ENCODE results near the gene ZFC3H1.
"Not testable (repeated sequence)": the region's sequence is repeated elsewhere in the genome, so short reads cannot be mapped to it uniquely, and the experiment has no call there.

The ZFC3H1 gene

DNA sequence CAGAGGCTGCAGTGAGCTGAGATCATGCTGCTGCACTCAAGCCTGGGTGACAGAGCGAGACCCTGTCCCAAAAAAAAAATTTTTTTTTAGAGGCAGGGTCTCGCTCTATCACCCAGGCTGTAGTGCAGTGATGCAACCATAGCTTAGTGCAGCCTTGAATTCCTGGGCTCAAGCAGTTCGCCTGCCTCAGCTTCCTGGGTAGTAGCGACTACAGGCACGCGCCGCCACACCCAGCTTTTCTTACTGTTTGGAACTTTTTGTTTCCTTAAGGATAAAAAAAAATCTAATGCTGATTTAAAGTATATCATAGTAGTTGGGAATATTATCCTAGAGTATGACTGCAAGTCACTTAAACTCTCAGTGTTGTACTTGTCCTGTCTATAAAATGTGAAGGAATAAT lies 29.5 kb upstream of the ZFC3H1 start:
- WGBS, 2 experiments (ENCODE audit: insufficient coverage in 2 of 2) = 93 to 95% methylated on average over 2 of the region's 7 CpGs
- no peak overlapping the region for H3K27ac ChIP-seq (ENCODE audit: low read depth, low read length, severe bottlenecking)

DNA sequence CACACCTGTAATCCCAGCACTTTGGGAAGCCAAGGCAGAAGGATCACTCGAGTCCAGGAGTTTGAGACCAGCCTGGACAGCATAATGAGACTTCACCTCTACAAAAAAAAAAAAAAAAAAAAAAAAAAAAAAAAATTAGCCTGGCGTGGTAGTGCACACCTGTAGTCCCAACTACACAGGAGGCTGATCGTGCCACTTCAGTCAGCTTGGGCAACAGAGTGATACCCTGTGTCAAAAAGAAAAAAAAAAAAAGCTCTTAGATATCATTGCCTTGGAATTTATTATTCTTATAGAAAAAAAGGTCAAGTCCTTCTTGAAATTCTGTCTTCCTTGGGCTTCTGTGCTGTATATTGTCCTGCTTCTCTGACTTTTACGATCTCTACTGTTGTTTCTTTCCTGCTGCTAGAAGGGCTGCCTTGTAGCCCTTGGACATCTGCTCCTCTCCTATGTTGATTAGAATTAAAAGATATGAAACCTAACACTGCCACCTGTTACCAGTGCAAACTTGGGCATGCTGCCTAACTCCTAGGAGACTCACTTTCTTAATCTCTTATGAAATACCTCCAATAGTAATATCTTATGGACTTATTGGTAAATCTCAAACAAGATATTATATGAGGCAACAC lies 28.0 kb upstream of the ZFC3H1 start:
- Histone ChIP-seq H3K36me3 (ENCODE audit: control insufficient read depth, insufficient read depth, low read length) (peaks cover 11% of the 10 kb centered on the region), H3K27ac (ENCODE audit: low read depth, low read length, severe bottlenecking) (no peak overlapping the region), H3K4me1 (ENCODE audit: control insufficient read depth, insufficient read depth, low read length, poor library complexity, severe bottlenecking) (no peaks in the 10 kb centered on the region), H3K9me3 (ENCODE audit: control insufficient read depth, low read length) (no peaks in the 10 kb centered on the region), H3K4me3 (ENCODE audit: extremely low read depth, insufficient read depth, low read length, poor library complexity, severe bottlenecking) (no peak overlapping the region)
- 100% methylated on average over 1 of the region's 4 CpGs; no CpG with 5 or more reads in 1 of the 2 experiments for WGBS, 2 experiments (ENCODE audit: insufficient coverage in 2 of 2)

More for the DNA sequence above, 29.5 kb upstream of the ZFC3H1 start:
- H3K9me3 ChIP-seq (ENCODE audit: control insufficient read depth, low read length) = no peaks in the 10 kb centered on the region
- H3K36me3 ChIP-seq (ENCODE audit: control insufficient read depth, insufficient read depth, low read length) = peaks cover 24% of the 10 kb centered on the region
- no peak overlapping the region for H3K4me3 ChIP-seq (ENCODE audit: extremely low read depth, insufficient read depth, low read length, poor library complexity, severe bottlenecking)
- H3K4me1 ChIP-seq (ENCODE audit: control insufficient read depth, insufficient read depth, low read length, poor library complexity, severe bottlenecking) = no peaks in the 10 kb centered on the region

DNA sequence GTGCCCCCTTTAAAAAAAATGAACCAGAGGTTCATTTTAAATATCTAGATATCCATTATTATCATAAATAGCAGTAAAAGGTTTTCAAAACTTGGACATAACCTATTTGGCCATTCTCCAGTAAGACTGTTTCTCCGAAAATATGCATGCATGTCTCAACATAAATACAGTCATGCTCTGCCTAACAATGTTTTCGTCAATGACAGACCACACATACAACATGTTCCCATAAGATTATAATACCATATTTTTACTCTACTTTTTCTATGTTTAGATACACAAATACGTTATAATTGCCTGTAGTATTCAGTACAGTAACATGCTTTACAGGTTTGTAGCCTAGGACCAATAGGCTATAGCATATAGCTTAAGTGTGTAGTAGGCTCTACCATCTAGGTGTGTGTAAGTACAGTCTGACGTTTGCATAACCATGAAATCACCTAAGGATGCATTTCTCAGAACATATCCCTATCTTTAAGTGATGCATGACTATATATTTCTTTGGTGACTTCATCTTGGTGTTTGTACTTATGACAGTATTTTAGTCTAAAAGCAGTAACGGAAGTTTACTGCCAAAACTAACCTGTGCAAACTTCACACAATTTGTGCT lies 25.4 kb upstream of the ZFC3H1 start:
- WGBS, 2 experiments (ENCODE audit: insufficient coverage in 2 of 2) = 78 to 94% methylated on average over 1 to 3 of the region's 5 CpGs
- H3K36me3 ChIP-seq (ENCODE audit: control insufficient read depth, insufficient read depth, low read length) = peaks cover 8% of the 10 kb centered on the region
- no peak overlapping the region for H3K4me3 ChIP-seq (ENCODE audit: extremely low read depth, insufficient read depth, low read length, poor library complexity, severe bottlenecking)
- no peak overlapping the region for H3K27ac ChIP-seq (ENCODE audit: low read depth, low read length, severe bottlenecking)
- no peaks in the 10 kb centered on the region for H3K4me1 ChIP-seq (ENCODE audit: control insufficient read depth, insufficient read depth, low read length, poor library complexity, severe bottlenecking)
- H3K9me3 ChIP-seq (ENCODE audit: control insufficient read depth, low read length) = no peaks in the 10 kb centered on the region

DNA sequence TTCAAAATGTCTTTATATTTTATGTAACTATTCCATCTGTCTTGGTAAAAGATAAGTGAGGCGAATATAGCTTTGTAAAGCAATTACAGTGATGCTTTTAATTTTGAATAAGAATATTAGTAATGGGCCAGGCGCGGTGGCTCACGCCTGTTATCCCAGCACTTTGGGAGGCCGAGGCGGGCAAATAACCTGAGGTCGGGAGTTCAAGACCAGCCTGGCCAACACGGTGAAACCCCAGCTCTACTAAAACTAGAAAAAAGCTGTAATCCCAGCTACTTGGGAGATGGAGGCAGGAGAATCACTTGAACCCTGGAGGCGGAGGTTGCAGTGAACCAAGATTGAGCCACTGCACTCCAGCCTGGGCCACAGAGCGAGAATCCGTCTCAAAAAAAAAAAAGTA lies 23.5 kb upstream of the ZFC3H1 start:
- not testable (repeated sequence) for H3K9me3 ChIP-seq (ENCODE audit: control insufficient read depth, low read length); H3K36me3 ChIP-seq (ENCODE audit: control insufficient read depth, insufficient read depth, low read length); H3K4me1 ChIP-seq (ENCODE audit: control insufficient read depth, insufficient read depth, low read length, poor library complexity, severe bottlenecking); H3K27ac ChIP-seq (ENCODE audit: low read depth, low read length, severe bottlenecking)
- peak overlapping the region; percentile 62 for H3K4me3 ChIP-seq (ENCODE audit: extremely low read depth, insufficient read depth, low read length, poor library complexity, severe bottlenecking)
- WGBS, 2 experiments (ENCODE audit: insufficient coverage in 2 of 2) = 88 to 96% methylated on average over 7 to 8 of the region's 11 CpGs

DNA sequence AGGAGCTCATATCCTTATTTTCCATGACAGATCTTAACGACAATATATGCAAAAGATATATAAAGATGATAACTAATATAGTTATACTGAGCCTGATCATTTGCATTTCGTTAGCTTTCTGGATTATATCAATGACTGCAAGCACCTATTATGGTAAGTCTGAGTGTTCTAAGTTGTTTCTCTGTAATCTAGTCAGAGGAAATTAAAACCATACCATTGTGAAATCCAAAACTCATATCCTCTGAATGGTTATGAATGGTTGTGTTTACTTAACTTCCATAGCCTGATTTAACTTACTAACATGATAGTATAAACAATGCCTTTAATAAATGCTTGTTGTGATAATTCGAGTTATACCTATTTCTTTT lies 23.0 kb upstream of the ZFC3H1 start:
- Histone ChIP-seq H3K4me1 (ENCODE audit: control insufficient read depth, insufficient read depth, low read length, poor library complexity, severe bottlenecking) (no peaks in the 10 kb centered on the region), H3K9me3 (ENCODE audit: control insufficient read depth, low read length) (no peaks in the 10 kb centered on the region), H3K27ac (ENCODE audit: low read depth, low read length, severe bottlenecking) (no peak overlapping the region), H3K4me3 (ENCODE audit: extremely low read depth, insufficient read depth, low read length, poor library complexity, severe bottlenecking) (peak overlapping the region; percentile 62), H3K36me3 (ENCODE audit: control insufficient read depth, insufficient read depth, low read length) (peaks cover 5% of the 10 kb centered on the region)
- WGBS, 2 experiments (ENCODE audit: insufficient coverage in 2 of 2) = no CpG with 5 or more reads among the region's 3 CpGs

DNA sequence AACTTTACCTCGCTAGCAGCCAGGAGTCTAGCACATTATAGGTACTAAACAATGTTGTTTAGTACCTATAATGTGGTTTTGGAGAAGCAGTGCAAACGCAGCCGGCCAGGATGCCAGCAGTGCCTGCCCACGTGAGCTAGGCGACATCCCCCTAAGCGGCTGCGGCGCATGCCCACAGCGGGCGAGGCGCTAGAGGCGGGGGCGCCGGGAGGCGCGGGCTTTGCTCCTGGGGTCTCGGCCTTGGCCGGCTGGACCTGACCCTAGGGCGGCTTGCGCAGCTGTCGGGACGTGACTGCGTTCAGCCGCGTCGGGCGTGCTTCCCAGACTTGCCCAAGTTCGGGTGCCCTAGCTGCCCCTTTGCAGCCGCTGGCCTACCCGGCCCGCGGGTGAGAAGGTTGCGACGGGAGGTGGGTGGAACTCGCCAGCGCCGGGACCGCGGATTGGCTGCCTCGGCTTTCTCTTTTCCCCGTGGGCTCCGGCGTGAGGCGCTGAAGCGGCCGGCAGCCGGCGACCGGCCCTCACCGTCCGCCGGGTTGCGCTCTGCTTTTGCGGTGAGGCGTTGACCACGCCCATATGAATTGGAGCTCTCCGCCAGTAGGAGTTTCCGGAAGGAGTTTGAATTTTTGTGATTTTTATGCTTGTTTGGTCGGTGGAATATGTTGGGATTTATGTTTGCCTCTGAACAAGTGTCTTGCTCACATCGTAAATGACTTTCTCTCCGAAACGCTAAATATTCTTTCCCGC lies 22.4 kb upstream of the ZFC3H1 start, which contains the start of gene TMEM19:
TMEM19 (plus strand) TSS at position 169 of the 744 bp plus-strand sequence. CDS start 599 bp downstream, outside the sequence.
- Histone ChIP-seq H3K4me3 (ENCODE audit: extremely low read depth, insufficient read depth, low read length, poor library complexity, severe bottlenecking) (peak within 1 kb of the TSS; percentile 62), H3K27ac (ENCODE audit: low read depth, low read length, severe bottlenecking) (peak within 1 kb of the TSS; percentile 93), H3K9me3 (ENCODE audit: control insufficient read depth, low read length) (no peaks in the 10 kb centered on the region), H3K4me1 (ENCODE audit: control insufficient read depth, insufficient read depth, low read length, poor library complexity, severe bottlenecking) (no peaks in the 10 kb centered on the region), H3K36me3 (ENCODE audit: control insufficient read depth, insufficient read depth, low read length) (peaks cover 5% of the 10 kb centered on the region)
- 0 to 1% methylated on average over 33 to 39 of the region's 63 CpGs for WGBS, 2 experiments (ENCODE audit: insufficient coverage in 2 of 2)

DNA sequence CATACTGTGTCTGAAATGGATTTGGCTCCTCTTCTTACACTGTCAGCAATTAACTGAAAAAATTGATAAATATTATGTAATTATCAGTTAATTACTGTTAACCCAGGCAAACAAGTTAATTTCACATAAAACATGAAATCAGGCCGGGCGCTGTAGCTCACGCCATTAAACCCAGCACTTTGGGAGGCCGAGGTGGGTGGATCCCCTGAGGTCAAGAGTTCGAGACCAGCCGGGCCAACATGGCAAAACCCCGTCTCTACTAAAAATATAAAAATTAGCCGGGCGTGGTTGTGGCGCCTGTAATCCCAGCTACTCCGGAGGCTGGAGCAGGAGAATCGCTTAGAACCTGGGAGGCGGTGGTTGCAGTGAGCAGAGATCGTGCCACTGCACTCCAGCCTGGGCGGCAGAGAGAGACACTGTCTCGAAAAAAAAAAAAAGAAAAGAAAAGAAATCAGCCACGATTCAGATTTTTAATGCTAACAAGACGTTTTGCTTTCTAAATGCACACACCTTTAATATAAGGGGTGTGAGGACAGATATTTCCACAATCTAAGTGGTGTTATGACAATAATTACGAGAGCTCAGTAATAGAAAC lies 21.8 kb upstream of the ZFC3H1 start:
- H3K9me3 ChIP-seq (ENCODE audit: control insufficient read depth, low read length) = no peaks in the 10 kb centered on the region
- peak overlapping the region; percentile 62 for H3K4me3 ChIP-seq (ENCODE audit: extremely low read depth, insufficient read depth, low read length, poor library complexity, severe bottlenecking)
- 92 to 93% methylated on average over 15 to 16 of the region's 19 CpGs for WGBS, 2 experiments (ENCODE audit: insufficient coverage in 2 of 2)
- peaks cover 5% of the 10 kb centered on the region for H3K36me3 ChIP-seq (ENCODE audit: control insufficient read depth, insufficient read depth, low read length)
- peak overlapping the region; percentile 93 for H3K27ac ChIP-seq (ENCODE audit: low read depth, low read length, severe bottlenecking)
- no peaks in the 10 kb centered on the region for H3K4me1 ChIP-seq (ENCODE audit: control insufficient read depth, insufficient read depth, low read length, poor library complexity, severe bottlenecking)

DNA sequence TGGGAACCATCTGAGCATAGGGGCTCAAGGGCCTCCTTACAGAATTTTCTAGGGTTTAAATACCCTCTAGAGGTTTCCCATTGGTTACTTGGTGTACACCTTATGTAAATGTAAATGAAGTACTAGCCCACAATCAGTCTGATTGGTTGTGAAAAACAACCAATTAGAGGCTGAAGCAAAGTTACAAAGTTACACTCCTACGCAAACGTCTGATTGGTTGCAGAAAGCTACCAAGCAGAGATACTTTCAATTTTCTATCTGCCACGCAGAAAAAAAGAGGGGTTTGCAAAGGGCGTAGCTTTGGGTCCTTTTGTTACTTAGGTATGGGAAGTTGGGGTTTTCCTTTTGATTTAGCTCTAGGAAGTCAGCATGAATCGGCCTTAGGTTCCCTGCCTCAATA lies 20.4 kb upstream of the ZFC3H1 start:
- Histone ChIP-seq H3K4me1 (ENCODE audit: control insufficient read depth, insufficient read depth, low read length, poor library complexity, severe bottlenecking) (no peaks in the 10 kb centered on the region), H3K9me3 (ENCODE audit: control insufficient read depth, low read length) (no peaks in the 10 kb centered on the region), H3K36me3 (ENCODE audit: control insufficient read depth, insufficient read depth, low read length) (no peaks in the 10 kb centered on the region), H3K4me3 (ENCODE audit: extremely low read depth, insufficient read depth, low read length, poor library complexity, severe bottlenecking) (no peak overlapping the region), H3K27ac (ENCODE audit: low read depth, low read length, severe bottlenecking) (no peak overlapping the region)
- WGBS, 2 experiments (ENCODE audit: insufficient coverage in 2 of 2) = 86 to 98% methylated on average over 2 to 4 of the region's 5 CpGs

DNA sequence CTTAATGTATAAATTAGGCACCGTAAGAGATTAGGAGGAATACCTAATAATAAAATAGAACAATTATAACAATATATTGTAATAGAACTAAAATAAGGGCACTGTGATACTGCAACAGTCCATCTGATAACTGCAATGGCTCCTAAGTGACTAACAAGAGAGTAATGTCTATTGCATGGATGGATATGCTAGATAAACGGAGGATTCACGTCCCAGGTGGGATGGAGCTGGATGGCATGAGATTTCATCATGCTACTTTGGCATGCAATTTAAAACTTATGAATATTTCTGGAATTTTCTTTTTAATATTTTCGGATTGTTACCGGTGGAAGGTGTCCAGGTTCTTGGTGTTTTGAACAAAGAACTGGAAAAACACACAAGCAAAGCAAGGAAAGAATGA lies 20.0 kb upstream of the ZFC3H1 start:
- no peak overlapping the region for H3K4me3 ChIP-seq (ENCODE audit: extremely low read depth, insufficient read depth, low read length, poor library complexity, severe bottlenecking)
- WGBS, 2 experiments (ENCODE audit: insufficient coverage in 2 of 2) = 92 to 100% methylated on average over 2 to 3 of the region's 5 CpGs

DNA sequence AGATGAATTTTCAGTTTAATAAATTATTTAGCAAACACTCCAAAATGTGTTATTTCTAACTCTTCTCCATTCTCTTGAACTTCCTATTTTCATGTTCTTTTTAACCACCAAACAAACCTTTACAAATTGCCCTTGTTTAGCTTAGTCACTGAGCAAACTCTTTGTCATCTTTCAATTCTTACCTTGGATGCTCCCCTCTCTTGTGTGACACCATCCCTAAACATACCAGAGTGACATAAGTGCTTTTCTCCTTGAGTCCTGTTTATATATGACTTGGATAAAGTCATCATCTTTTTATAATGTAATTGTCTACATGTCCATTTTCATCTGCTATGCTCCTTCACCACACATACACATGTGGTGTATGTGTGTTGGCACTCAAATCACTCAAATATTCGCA lies 18.8 kb upstream of the ZFC3H1 start:
- no peak overlapping the region for H3K27ac ChIP-seq (ENCODE audit: low read depth, low read length, severe bottlenecking)
- H3K36me3 ChIP-seq (ENCODE audit: control insufficient read depth, insufficient read depth, low read length) = no peaks in the 10 kb centered on the region
- H3K4me1 ChIP-seq (ENCODE audit: control insufficient read depth, insufficient read depth, low read length, poor library complexity, severe bottlenecking) = no peaks in the 10 kb centered on the region
- WGBS, 2 experiments (ENCODE audit: insufficient coverage in 2 of 2) = no CpG with 5 or more reads among the region's 1 CpG
- no peaks in the 10 kb centered on the region for H3K9me3 ChIP-seq (ENCODE audit: control insufficient read depth, low read length)
- no peak overlapping the region for H3K4me3 ChIP-seq (ENCODE audit: extremely low read depth, insufficient read depth, low read length, poor library complexity, severe bottlenecking)

More for the DNA sequence above, 20.0 kb upstream of the ZFC3H1 start:
- Histone ChIP-seq H3K36me3 (ENCODE audit: control insufficient read depth, insufficient read depth, low read length) (no peaks in the 10 kb centered on the region), H3K27ac (ENCODE audit: low read depth, low read length, severe bottlenecking) (no peak overlapping the region), H3K4me1 (ENCODE audit: control insufficient read depth, insufficient read depth, low read length, poor library complexity, severe bottlenecking) (no peaks in the 10 kb centered on the region), H3K9me3 (ENCODE audit: control insufficient read depth, low read length) (no peaks in the 10 kb centered on the region)
